WERI-Rb-1 (cell line): ENCODE data around the gene AK3.

Experiments
- DNase-seq: peaks from one replicate; pipeline ENCODE4 v3.0.0-alpha.2; 2020
- H3K27ac ChIP-seq: fragments of 250-450 bp; sonication (Bioruptor Pico); 2 replicates; pipeline ENCODE4 v1.5.1; 2020; ENCODE audit warnings: mild to moderate bottlenecking, moderate library complexity
- H3K27me3 ChIP-seq: fragments of 250-450 bp; sonication (Bioruptor Pico); 2 replicates; pipeline ENCODE4 v1.5.1; 2021; ENCODE audit warnings: mild to moderate bottlenecking, low read depth, moderate library complexity; ENCODE audit not compliant: insufficient read depth, severe bottlenecking
- H3K36me3 ChIP-seq: fragments of 250-450 bp; sonication (Bioruptor Pico); 2 replicates; pipeline ENCODE4 v1.5.1; 2020; ENCODE audit warnings: mild to moderate bottlenecking, moderate library complexity
- H3K4me3 ChIP-seq: 2 replicates; pipeline ENCODE4 v1.5.1; 2011; ENCODE audit warnings: low read depth, mild to moderate bottlenecking, control low read depth, low read length
- H3K9me3 ChIP-seq: fragments of 250-450 bp; sonication (Bioruptor Pico); 2 replicates; pipeline ENCODE4 v1.5.1; 2021; ENCODE audit warnings: mild to moderate bottlenecking, moderate library complexity; ENCODE audit not compliant: severe bottlenecking
- CTCF ChIP-seq: IDR thresholded peaks from 2 replicates; pipeline ENCODE4 v1.5.1; 2011; ENCODE audit warnings: low read depth, mild to moderate bottlenecking, control low read depth, inconsistent platforms, low read length

The AK3 gene

GRCh38 chr9:4700091-4700490 lies 40.9 kb downstream of the AK3 start:
- Histone ChIP-seq H3K27me3 (no peaks in the 10 kb centered on the region), H3K36me3 (peaks cover 31% of the 10 kb centered on the region), H3K9me3 (no peaks in the 10 kb centered on the region), H3K27ac (no peak overlapping the region), H3K4me3 (no peak overlapping the region)
- no peak for TF ChIP-seq CTCF
- DNase-seq = no peak

- Histone ChIP-seq H3K9me3 (no peaks in the 10 kb centered on the region), H3K27me3 (no peaks in the 10 kb centered on the region), H3K4me3 (no peak overlapping the region), H3K27ac (no peak overlapping the region), H3K36me3 (peaks cover 24% of the 10 kb centered on the region)
- TF ChIP-seq CTCF = no peak
- DNase-seq = no peak
Measured at GRCh38 chr9:4691795-4692194, 49.2 kb downstream of the AK3 start.

- H3K9me3 ChIP-seq = no peaks in the 10 kb centered on the region
Measured at GRCh38 chr9:4690144-4690543, 50.9 kb downstream of the AK3 start.

GRCh38 chr9:4689687-4690104 lies 51.3 kb downstream of the AK3 start:
- Histone ChIP-seq H3K36me3 (peaks cover 44% of the 10 kb centered on the region), H3K4me3 (no peak overlapping the region), H3K27ac (no peak overlapping the region), H3K9me3 (no peaks in the 10 kb centered on the region), H3K27me3 (no peaks in the 10 kb centered on the region)
- TF ChIP-seq CTCF = no peak
- DNase-seq = no peak

More at GRCh38 chr9:4690144-4690543, 50.9 kb downstream of the AK3 start:
- no peak for TF ChIP-seq CTCF
- Histone ChIP-seq H3K27me3 (no peaks in the 10 kb centered on the region), H3K27ac (no peak overlapping the region), H3K36me3 (peaks cover 39% of the 10 kb centered on the region), H3K4me3 (no peak overlapping the region)
- no peak for DNase-seq

GRCh38 chr9:4689021-4689420 lies 52.0 kb downstream of the AK3 start:
- H3K27me3 ChIP-seq = no peaks in the 10 kb centered on the region
- TF ChIP-seq CTCF = no peak
- H3K9me3 ChIP-seq = no peaks in the 10 kb centered on the region
- H3K36me3 ChIP-seq = peaks cover 41% of the 10 kb centered on the region
- no peak overlapping the region for H3K27ac ChIP-seq
- H3K4me3 ChIP-seq = no peak overlapping the region
- DNase-seq = no peak

- no peaks in the 10 kb centered on the region for H3K9me3 ChIP-seq
- TF ChIP-seq CTCF = no peak
- no peak overlapping the region for H3K27ac ChIP-seq
Measured at GRCh38 chr9:4686584-4686983, 54.4 kb downstream of the AK3 start.

More at GRCh38 chr9:4686584-4686983, 54.4 kb downstream of the AK3 start:
- H3K4me3 ChIP-seq = no peak overlapping the region
- no peaks in the 10 kb centered on the region for H3K27me3 ChIP-seq
- no peak for DNase-seq
- H3K36me3 ChIP-seq = peaks cover 41% of the 10 kb centered on the region
